ENCODE data around the gene GPC3. TPM values are rescaled to one million over a fixed set of nuclear protein-coding genes. Genes with fewer than 3 reads are reported as not detected.

The GPC3 gene
- total RNA-seq, 1 experiment from 2014 or later, result not detected

- no peaks in the 10 kb centered on the region for H3K9me2 ChIP-seq (ENCODE audit: insufficient read depth)
- ChIA-PET CTCF (no interaction called here), POLR2A (ENCODE audit: unreplicated experiment) (interaction anchor here (0.6 kb wide), 1 partner anchor 27 kb away, joined by 10 read pairs; no protein-coding TSS in a partner anchor)
- H3K4me3 ChIP-seq, result no peak overlapping the region
- no peaks in the 10 kb centered on the region for H4K20me1 ChIP-seq (ENCODE audit: insufficient read depth)
- no peaks in the 10 kb centered on the region for H3F3A ChIP-seq (ENCODE audit: insufficient read depth, low read depth)
- no peaks in the 10 kb centered on the region for H3K36me3 ChIP-seq (ENCODE audit: low read depth)
- H3K4me1 ChIP-seq (replicated peaks; ENCODE audit: insufficient read depth), result no peaks in the 10 kb centered on the region
- no peaks in the 10 kb centered on the region for H3K9me3 ChIP-seq (ENCODE audit: insufficient read depth, low read depth)
- DNase-seq, result no peak
- H3K27me3 ChIP-seq (ENCODE audit: insufficient read depth, low read depth), result no peaks in the 10 kb centered on the region
- no peak overlapping the region for H2AFZ ChIP-seq
- intact Hi-C loops (cut with micrococcal nuclease; ENCODE audit: unreplicated experiment), result no loop called here
- H3K79me2 ChIP-seq (ENCODE audit: low read depth), result no peaks in the 10 kb centered on the region
- no peak overlapping the region for H3K4me2 ChIP-seq
- no TSS peak for BruUV-seq (replicated peaks)
- no peak overlapping the region for H3K27ac ChIP-seq
- no peak for TF ChIP-seq CTCF (conservative IDR thresholded peaks at IDR 0.05)
- no peak for TF ChIP-seq EZH2 (IDR thresholded peaks at IDR 0.05; ENCODE audit: low read depth)
Observed at GRCh38 chrX:133495464-133496391, 489.7 kb downstream of the GPC3 start.

GRCh38 chrX:133493366-133493765 lies 492.0 kb downstream of the GPC3 start:
- no peaks in the 10 kb centered on the region for H3K9me3 ChIP-seq (ENCODE audit: insufficient read depth, low read depth)
- no peak overlapping the region for H3K4me2 ChIP-seq
- BruUV-seq (replicated peaks), result no TSS peak
- H4K20me1 ChIP-seq (ENCODE audit: insufficient read depth), result no peaks in the 10 kb centered on the region
- no peaks in the 10 kb centered on the region for H3K4me1 ChIP-seq (replicated peaks; ENCODE audit: insufficient read depth)
- H2AFZ ChIP-seq, result peak overlapping the region; percentile 11; the same call in 1 of the 2 replicates
- TF ChIP-seq EZH2 (IDR thresholded peaks at IDR 0.05; ENCODE audit: low read depth), result no peak
- no peak for TF ChIP-seq CTCF (conservative IDR thresholded peaks at IDR 0.05)
- no peak overlapping the region for H3K4me3 ChIP-seq
- H3K27me3 ChIP-seq (ENCODE audit: insufficient read depth, low read depth), result no peaks in the 10 kb centered on the region
- no peaks in the 10 kb centered on the region for H3K79me2 ChIP-seq (ENCODE audit: low read depth)
- no peaks in the 10 kb centered on the region for H3K9me2 ChIP-seq (ENCODE audit: insufficient read depth)
- CTCF ChIA-PET, result no interaction called here
- H3K36me3 ChIP-seq (ENCODE audit: low read depth), result no peaks in the 10 kb centered on the region
- POLR2A ChIA-PET (ENCODE audit: unreplicated experiment), result no interaction called here
- intact Hi-C loops (cut with micrococcal nuclease; ENCODE audit: unreplicated experiment), result no loop called here
- no peak overlapping the region for H3K27ac ChIP-seq
- H3F3A ChIP-seq (ENCODE audit: insufficient read depth, low read depth), result no peaks in the 10 kb centered on the region
- peak in 1 of 2 experiments; percentile 59 for DNase-seq

GRCh38 chrX:133490955-133491354 lies 494.4 kb downstream of the GPC3 start:
- Histone ChIP-seq H4K20me1 (ENCODE audit: insufficient read depth) (no peaks in the 10 kb centered on the region), H3K4me3 (no peak overlapping the region), H3K4me1 (replicated peaks; ENCODE audit: insufficient read depth) (no peaks in the 10 kb centered on the region), H3K36me3 (ENCODE audit: low read depth) (no peaks in the 10 kb centered on the region), H3K27ac (no peak overlapping the region), H3K4me2 (no peak overlapping the region), H3K9me3 (ENCODE audit: insufficient read depth, low read depth) (no peaks in the 10 kb centered on the region), H3F3A (ENCODE audit: insufficient read depth, low read depth) (no peaks in the 10 kb centered on the region), H3K79me2 (ENCODE audit: low read depth) (no peaks in the 10 kb centered on the region), H2AFZ (no peak overlapping the region), H3K9me2 (ENCODE audit: insufficient read depth) (no peaks in the 10 kb centered on the region), H3K27me3 (ENCODE audit: insufficient read depth, low read depth) (no peaks in the 10 kb centered on the region)
- no peak for DNase-seq
- CTCF ChIA-PET, result no interaction called here
- intact Hi-C loops (cut with micrococcal nuclease; ENCODE audit: unreplicated experiment), result no loop called here
- BruUV-seq (replicated peaks), result no TSS peak
- no peak for TF ChIP-seq CTCF (conservative IDR thresholded peaks at IDR 0.05)
- TF ChIP-seq EZH2 (IDR thresholded peaks at IDR 0.05; ENCODE audit: low read depth), result no peak
- POLR2A ChIA-PET (ENCODE audit: unreplicated experiment), result no interaction called here
